Esophagus muscularis mucosa (tissue), 4 donors: ENCODE data around the gene FEZF1. TPM values are rescaled to one million over a fixed set of nuclear protein-coding genes. Genes with fewer than 3 reads are reported as not detected.

Experiments
- DNase-seq: peaks from one replicate; pipeline ENCODE4 v3.0.0-alpha.2; 2017; ENCODE audit errors: extremely low spot score
- H3K27ac ChIP-seq, 4 donors: fragments of 200-600 bp; sonication (generic); replicated peaks in 1 of 4; 1 replicate in 3 of 4; 2 replicates in 1 of 4; pipeline ENCODE4 v1.5.1; 2016 to 2019; ENCODE audit warnings: mild to moderate bottlenecking in 1 of 4
- H3K27me3 ChIP-seq, 4 donors: fragments of 200-600 bp; sonication (generic); one replicate each; pipeline versions ENCODE4 v1.5.1 to v1.6.0; 2016 to 2019
- H3K36me3 ChIP-seq, 4 donors: fragments of 200-600 bp; sonication (generic); one replicate each; pipeline ENCODE4 v1.5.1; 2016 to 2019
- H3K4me1 ChIP-seq, 4 donors: fragments of 200-600 bp; sonication (generic); one replicate each; pipeline ENCODE4 v1.5.1; 2016 to 2019
- H3K4me3 ChIP-seq, 4 donors: fragments of 200-600 bp; sonication (generic); 1 replicate in 2 of 4; 2 replicates in 2 of 4; pipeline ENCODE4 v1.5.1; 2016 to 2019; ENCODE audit warnings: mild to moderate bottlenecking in 4 of 4, moderate library complexity in 1 of 4
- H3K9me3 ChIP-seq, 4 donors: fragments of 200-600 bp; sonication (generic); 1 replicate in 3 of 4; 2 replicates in 1 of 4; pipeline ENCODE4 v1.5.1; 2016 to 2019
- EP300 ChIP-seq: sonication (generic); formaldehyde crosslinking; IDR thresholded peaks from one replicate; pipeline ENCODE4 v1.6.1; 2017; ENCODE audit warnings: antibody characterized with exemption
- POLR2A ChIP-seq: fragments of 450-650 bp; IDR thresholded peaks from one replicate; pipeline ENCODE4 v1.6.1; 2017; ENCODE audit warnings: antibody characterized with exemption, moderate library complexity, mild to moderate bottlenecking, low read depth
- POLR2AphosphoS5 ChIP-seq, 2 donors: sonication (generic); formaldehyde crosslinking; IDR thresholded peaks; one replicate each; pipeline ENCODE4 v1.6.1; 2017; ENCODE audit warnings: antibody characterized with exemption in 2 of 2
- WGBS: methylation state at CpG from one replicate; pipeline ENCODE4 v1.1.5; 2018; 5-methylcytosine and 5-hydroxymethylcytosine counted together
- intact Hi-C: fragments of 100-400 bp; cut with DNase I; formaldehyde crosslinking; loops from one replicate; pipeline ENCODE4 v1.15.1; 2023
- total RNA-seq, 4 donors: library from RNA; depleted of rRNA; stranded (reverse); fragments of >200 nt; gene quantifications; one replicate each; pipeline versions ENCODE4 v1.1.0 to v1.2.1, GENCODE V29; 2016
- TF ChIP-seq, protein P1 (sequence below), 3 experiments: fragments of 200-600 bp in 2 of 3; fragments of 450-650 bp in 1 of 3; sonication (generic) in 2 of 3; IDR thresholded peaks; one replicate each; pipeline ENCODE4 v1.5.1; 2017 to 2019; ENCODE audit warnings: antibody characterized with exemption in 3 of 3, mild to moderate bottlenecking in 2 of 3, moderate library complexity in 1 of 3

The FEZF1 gene
- total RNA-seq, 4 donors from 2014 or later, result not detected

DNA sequence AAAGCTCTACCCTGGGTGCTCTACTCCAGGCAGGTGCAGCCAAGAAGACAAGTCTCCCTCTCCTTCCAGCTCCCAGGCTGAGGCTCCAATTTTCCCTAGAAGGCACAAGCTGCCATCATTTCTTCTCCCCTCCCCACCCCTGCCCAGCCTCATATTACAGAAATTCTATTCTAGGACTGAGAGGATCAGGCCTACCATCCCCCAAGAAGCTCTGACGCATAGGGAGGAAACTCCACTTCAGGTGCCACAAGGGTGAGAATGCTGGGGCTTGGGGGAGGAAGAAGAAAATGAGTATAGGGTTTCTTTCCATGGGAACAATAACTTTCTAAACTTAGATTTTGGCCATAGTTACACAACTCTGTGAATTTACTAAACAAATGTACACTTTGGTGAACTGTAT, 35.3 kb downstream of the FEZF1 start:
- H3K9me3 ChIP-seq, result no peaks in the 10 kb centered on the region
- intact Hi-C loops, result no loop called here
- no peaks in the 10 kb centered on the region for H3K4me1 ChIP-seq
- WGBS, result 64% methylated on average over 1 of the region's 1 CpG
- H3K27me3 ChIP-seq, result no peaks in the 10 kb centered on the region
- DNase-seq, result no peak
- H3K27ac ChIP-seq, result no peak overlapping the region
- no peak overlapping the region for H3K4me3 ChIP-seq
- no peaks in the 10 kb centered on the region for H3K36me3 ChIP-seq
- TF ChIP-seq POLR2AphosphoS5 (IDR thresholded peaks at IDR 0.05) (no peak), EP300 (no peak)
- TF ChIP-seq, protein P1, sequence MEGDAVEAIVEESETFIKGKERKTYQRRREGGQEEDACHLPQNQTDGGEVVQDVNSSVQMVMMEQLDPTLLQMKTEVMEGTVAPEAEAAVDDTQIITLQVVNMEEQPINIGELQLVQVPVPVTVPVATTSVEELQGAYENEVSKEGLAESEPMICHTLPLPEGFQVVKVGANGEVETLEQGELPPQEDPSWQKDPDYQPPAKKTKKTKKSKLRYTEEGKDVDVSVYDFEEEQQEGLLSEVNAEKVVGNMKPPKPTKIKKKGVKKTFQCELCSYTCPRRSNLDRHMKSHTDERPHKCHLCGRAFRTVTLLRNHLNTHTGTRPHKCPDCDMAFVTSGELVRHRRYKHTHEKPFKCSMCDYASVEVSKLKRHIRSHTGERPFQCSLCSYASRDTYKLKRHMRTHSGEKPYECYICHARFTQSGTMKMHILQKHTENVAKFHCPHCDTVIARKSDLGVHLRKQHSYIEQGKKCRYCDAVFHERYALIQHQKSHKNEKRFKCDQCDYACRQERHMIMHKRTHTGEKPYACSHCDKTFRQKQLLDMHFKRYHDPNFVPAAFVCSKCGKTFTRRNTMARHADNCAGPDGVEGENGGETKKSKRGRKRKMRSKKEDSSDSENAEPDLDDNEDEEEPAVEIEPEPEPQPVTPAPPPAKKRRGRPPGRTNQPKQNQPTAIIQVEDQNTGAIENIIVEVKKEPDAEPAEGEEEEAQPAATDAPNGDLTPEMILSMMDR (IDR thresholded peaks at IDR 0.05), result no peak

DNA sequence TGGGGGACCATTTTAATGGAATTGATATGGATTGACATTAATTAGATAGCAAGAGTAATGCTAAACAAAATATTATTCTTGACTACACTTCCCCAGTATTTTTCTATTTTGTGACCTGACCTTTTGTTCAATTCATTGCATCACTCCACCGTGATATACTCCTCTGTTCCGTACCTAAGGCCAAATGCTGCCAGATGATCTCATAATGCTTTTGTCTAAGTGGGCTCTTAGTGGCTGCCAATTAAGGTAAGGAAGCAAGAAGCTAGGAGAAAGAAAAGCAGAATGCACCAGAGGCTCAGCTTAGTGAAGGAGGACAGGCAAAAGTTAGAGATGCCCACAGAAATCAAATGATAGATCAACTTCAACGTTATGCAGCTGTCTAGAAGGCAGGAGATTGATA, 36.4 kb downstream of the FEZF1 start:
- Histone ChIP-seq H3K27ac (no peak overlapping the region), H3K36me3 (no peaks in the 10 kb centered on the region), H3K9me3 (no peaks in the 10 kb centered on the region), H3K4me3 (no peak overlapping the region), H3K4me1 (no peaks in the 10 kb centered on the region), H3K27me3 (no peaks in the 10 kb centered on the region)
- no peak for TF ChIP-seq POLR2AphosphoS5 (IDR thresholded peaks at IDR 0.05)
- no peak for TF ChIP-seq EP300
- TF ChIP-seq POLR2A, result no peak
- TF ChIP-seq, protein P1 (IDR thresholded peaks at IDR 0.05), result no peak
- WGBS, result 52% methylated on average over 3 of the region's 3 CpGs
- intact Hi-C loops, result no loop called here
- DNase-seq, result no peak

DNA sequence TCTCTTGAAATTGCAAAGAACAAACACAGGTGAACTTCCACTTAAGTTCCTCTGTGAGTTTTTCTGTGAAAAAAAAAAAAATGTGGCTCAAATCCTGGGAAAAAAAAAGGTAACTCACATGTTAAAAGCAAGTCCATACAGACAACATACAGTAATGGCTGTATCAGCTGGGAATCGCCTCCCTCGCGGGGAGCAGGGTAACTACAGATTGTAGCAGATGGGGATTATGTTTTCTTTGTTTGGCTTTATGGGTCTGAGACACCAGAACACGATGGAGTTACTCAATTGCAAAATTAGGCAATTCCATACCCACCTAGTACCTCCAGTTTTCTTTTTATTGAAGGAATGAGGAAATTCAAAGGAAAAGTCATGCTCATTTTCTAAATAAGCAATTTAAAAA, 42.3 kb downstream of the FEZF1 start:
- Histone ChIP-seq H3K4me1 (no peaks in the 10 kb centered on the region), H3K27me3 (peaks cover 0 to 11% (median 0%) of the 10 kb centered on the region in 4 donors), H3K36me3 (no peaks in the 10 kb centered on the region), H3K27ac (no peak overlapping the region), H3K4me3 (no peak overlapping the region), H3K9me3 (no peaks in the 10 kb centered on the region)
- WGBS, result 57% methylated on average over 4 of the region's 4 CpGs
- DNase-seq, result no peak
- intact Hi-C loops, result no loop called here
- TF ChIP-seq POLR2AphosphoS5 (IDR thresholded peaks at IDR 0.05) (no peak), POLR2A (no peak), EP300 (no peak)
- TF ChIP-seq, protein P1 (IDR thresholded peaks at IDR 0.05), result no peak

DNA sequence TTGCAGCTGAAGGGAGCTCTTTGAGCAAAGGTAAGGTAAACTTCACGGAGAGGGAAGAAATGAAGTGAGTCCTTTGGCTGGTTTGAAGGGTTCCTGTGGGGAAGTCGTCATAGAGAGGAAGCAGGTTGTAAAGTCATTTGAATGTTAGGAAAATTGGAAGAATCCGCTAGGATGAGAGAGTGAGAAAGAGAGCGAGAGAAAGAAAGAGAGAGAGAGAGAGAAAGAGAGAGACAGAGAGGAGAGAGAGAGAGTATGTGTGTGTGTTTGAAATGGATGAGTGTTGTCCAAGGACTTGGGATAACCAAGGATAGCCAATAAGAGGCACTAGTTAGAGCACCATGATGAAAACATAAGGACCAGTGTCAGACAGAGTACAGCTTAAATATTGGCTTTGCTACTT, 43.1 kb downstream of the FEZF1 start:
- DNase-seq, result no peak
- WGBS, result 56% methylated on average over 4 of the region's 4 CpGs
- intact Hi-C loops, result no loop called here
- no peaks in the 10 kb centered on the region for H3K36me3 ChIP-seq
- H3K27ac ChIP-seq, result no peak overlapping the region
- no peaks in the 10 kb centered on the region for H3K9me3 ChIP-seq
- no peak for TF ChIP-seq EP300
- TF ChIP-seq POLR2AphosphoS5 (IDR thresholded peaks at IDR 0.05), result no peak
- TF ChIP-seq, protein P1 (IDR thresholded peaks at IDR 0.05), result no peak
- no peak for TF ChIP-seq POLR2A
- H3K27me3 ChIP-seq, result peaks cover 0 to 11% (median 0%) of the 10 kb centered on the region in 4 donors
- H3K4me1 ChIP-seq, result no peaks in the 10 kb centered on the region
- H3K4me3 ChIP-seq, result no peak overlapping the region

DNA sequence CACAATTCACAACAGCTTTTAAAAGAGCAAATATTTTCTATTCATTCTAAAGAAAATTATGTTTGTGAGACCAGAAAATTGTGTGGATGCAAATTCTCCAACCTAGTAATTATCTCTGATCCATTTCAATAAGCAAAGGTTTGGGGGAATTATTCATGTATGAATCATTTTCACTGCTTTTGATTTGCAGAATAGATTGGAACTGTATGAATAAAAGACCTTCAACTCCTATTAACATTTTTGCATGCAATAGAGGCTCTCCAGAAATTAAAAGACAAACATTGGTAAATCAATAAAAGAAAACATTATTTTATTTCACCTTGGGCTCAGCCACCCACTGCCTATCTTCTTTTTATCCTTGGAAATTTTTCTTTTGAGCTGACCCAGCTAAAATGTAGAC, 43.5 kb downstream of the FEZF1 start:
- H3K4me1 ChIP-seq, result no peaks in the 10 kb centered on the region
- H3K27me3 ChIP-seq, result peaks cover 0 to 11% (median 0%) of the 10 kb centered on the region in 4 donors
- no peaks in the 10 kb centered on the region for H3K36me3 ChIP-seq
- H3K4me3 ChIP-seq, result no peak overlapping the region
- no peaks in the 10 kb centered on the region for H3K9me3 ChIP-seq
- intact Hi-C loops, result no loop called here
- no peak for TF ChIP-seq POLR2AphosphoS5 (IDR thresholded peaks at IDR 0.05)
- TF ChIP-seq EP300, result no peak
- TF ChIP-seq, protein P1 (IDR thresholded peaks at IDR 0.05), result no peak
- no peak for TF ChIP-seq POLR2A
- DNase-seq, result no peak
- H3K27ac ChIP-seq, result no peak overlapping the region
